ENCODE data around the gene CIB2. TPM values are rescaled to one million over a fixed set of nuclear protein-coding genes. Genes with fewer than 3 reads are reported as not detected.

Gene CIB2
- polyA plus RNA-seq, 2 of the 4 experiments (the other 2 are of a cell fraction): 21.2 to 25.3 TPM

Small RNA genes lying within 50 kb of the gene (small RNA-seq; reads per million reads assigned to genes)
- 0 reads per million in 6 experiments for gene RF00092

Other genes starting within 250 kb of the CIB2 start
- 13.9 and 14.9 TPM in 2 replicates for gene TBC1D2B, start 53.7 kb downstream of the CIB2 start, polyA plus RNA-seq (2011; rRNA removed)
- gene TBC1D2B, start 53.7 kb downstream of the CIB2 start, polyA plus RNA-seq (2017; fragmentation: RNase III; extraction: RNeasy Plus Mini Kit Qiagen cat#74134 plus additional on column Dnase treatment): 11.4 to 13.6 TPM (median 12.6 TPM) in 3 replicates
- not detected in 2 replicates for gene SH2D7, start 38.9 kb downstream of the CIB2 start, polyA plus RNA-seq (2011; rRNA removed)
- not detected in 3 replicates for gene SH2D7, start 38.9 kb downstream of the CIB2 start, polyA plus RNA-seq (2017; fragmentation: RNase III; extraction: RNeasy Plus Mini Kit Qiagen cat#74134 plus additional on column Dnase treatment)
- gene IDH3A, start 17.9 kb upstream of the CIB2 start, polyA plus RNA-seq (2011; rRNA removed): 148 and 149 TPM in 2 replicates
- 78.3 to 92.0 TPM (median 85.6 TPM) in 3 replicates for gene IDH3A, start 17.9 kb upstream of the CIB2 start, polyA plus RNA-seq (2017; fragmentation: RNase III; extraction: RNeasy Plus Mini Kit Qiagen cat#74134 plus additional on column Dnase treatment)
- gene ACSBG1, start 103.1 kb upstream of the CIB2 start, polyA plus RNA-seq (2011; rRNA removed): 0.16 and 0.21 TPM in 2 replicates
- gene ACSBG1, start 103.1 kb upstream of the CIB2 start, polyA plus RNA-seq (2017; fragmentation: RNase III; extraction: RNeasy Plus Mini Kit Qiagen cat#74134 plus additional on column Dnase treatment): 0.03 to 0.15 TPM (median 0.05 TPM) in 3 replicates
- 0.13 and 0.25 TPM in 2 replicates for gene DNAJA4, start 133.1 kb upstream of the CIB2 start, polyA plus RNA-seq (2011; rRNA removed)
- 0.05 to 0.07 TPM in 2 of 3 replicates, not detected in the other for gene DNAJA4, start 133.1 kb upstream of the CIB2 start, polyA plus RNA-seq (2017; fragmentation: RNase III; extraction: RNeasy Plus Mini Kit Qiagen cat#74134 plus additional on column Dnase treatment)
- 162 and 177 TPM in 2 replicates for gene SKIC8, start 168.2 kb upstream of the CIB2 start, polyA plus RNA-seq (2011; rRNA removed)
- gene SKIC8, start 168.2 kb upstream of the CIB2 start, polyA plus RNA-seq (2017; fragmentation: RNase III; extraction: RNeasy Plus Mini Kit Qiagen cat#74134 plus additional on column Dnase treatment): 143 to 154 TPM (median 144 TPM) in 3 replicates
- 0.57 and 1.3 TPM in 2 replicates for gene CRABP1, start 208.9 kb upstream of the CIB2 start, polyA plus RNA-seq (2011; rRNA removed)
- 0.79 to 1.1 TPM (median 1.0 TPM) in 3 replicates for gene CRABP1, start 208.9 kb upstream of the CIB2 start, polyA plus RNA-seq (2017; fragmentation: RNase III; extraction: RNeasy Plus Mini Kit Qiagen cat#74134 plus additional on column Dnase treatment)

All from A549 (cell line).